HL-60 (cell line): ENCODE measurements around the gene PGC.

Experiments used
- CTCF ChIP-seq: IDR thresholded peaks from one replicate; pipeline ENCODE4 v1.5.1; 2011; ENCODE audit warnings: low read length, control low read depth, inconsistent platforms; ENCODE audit not compliant: insufficient read depth
- GABPA ChIP-seq: IDR thresholded peaks from 2 replicates; pipeline ENCODE4 v1.6.1; 2012; ENCODE audit warnings: low read depth
- POLR2AphosphoS5 ChIP-seq: IDR thresholded peaks from 2 replicates; pipeline ENCODE4 v1.6.1; 2012; ENCODE audit warnings: low read depth
- REST ChIP-seq: IDR thresholded peaks from 2 replicates; pipeline ENCODE4 v1.6.1; 2012; ENCODE audit warnings: low read depth; ENCODE audit not compliant: insufficient replicate concordance

GRCh38 chr6:41714556-41715273 is 32.5 kb downstream of the PGC start:
- TF ChIP-seq POLR2AphosphoS5 (no peak), CTCF (no peak), REST (no peak), GABPA (no peak)
